Brain microvascular endothelial cell (primary cell): ENCODE results near the gene PIGU.
A peak's percentile ranks its signal among the peaks of the same experiment; 100 is the strongest.

ENCODE experiments used
- DNase-seq: peaks from one replicate; pipeline ENCODE4 v3.0.0-alpha.2; 2020
- H3K27ac ChIP-seq: fragments of 250-450 bp; sonication (Bioruptor Pico); 2 replicates; pipeline ENCODE4 v1.5.1; 2020; ENCODE audit warnings: mild to moderate bottlenecking, moderate library complexity
- H3K27me3 ChIP-seq: fragments of 250-450 bp; sonication (Bioruptor Pico); replicated peaks from 2 replicates; pipeline ENCODE4 v1.5.1; 2020; ENCODE audit warnings: mild to moderate bottlenecking
- H3K36me3 ChIP-seq: fragments of 250-450 bp; sonication (Bioruptor Pico); replicated peaks from 2 replicates; pipeline ENCODE4 v1.5.1; 2020; ENCODE audit warnings: mild to moderate bottlenecking
- H3K4me3 ChIP-seq: 2 replicates; pipeline ENCODE4 v1.5.1; 2011; ENCODE audit warnings: low read depth, mild to moderate bottlenecking, control low read depth, low read length, moderate library complexity
- CTCF ChIP-seq: IDR thresholded peaks from 2 replicates; pipeline ENCODE4 v1.5.1; 2011; ENCODE audit warnings: low read depth, mild to moderate bottlenecking, moderate library complexity, low read length, control low read depth, inconsistent platforms; ENCODE audit errors: missing control alignments
- in situ Hi-C: cut with HindIII; loops from 2 replicates; pipeline ENCODE4 v1.10.0; 2017; ENCODE audit warnings: low sequenced_read_pairs, low pct_ligation_motif_present

PIGU gene

GRCh38 chr20:34562641-34563040 is 114.3 kb downstream of the PIGU start:
- Histone ChIP-seq H3K27me3 (no peaks in the 10 kb centered on the region), H3K4me3 (no peak overlapping the region), H3K36me3 (no peaks in the 10 kb centered on the region), H3K27ac (no peak overlapping the region)
- DNase-seq = no peak
- in situ Hi-C loops = no loop called here
- peak; percentile 73 for TF ChIP-seq CTCF

GRCh38 chr20:34561661-34562060 is 115.2 kb downstream of the PIGU start:
- H3K4me3 ChIP-seq = no peak overlapping the region
- no peak overlapping the region for H3K27ac ChIP-seq
- in situ Hi-C loops = no loop called here
- no peak for TF ChIP-seq CTCF
- H3K27me3 ChIP-seq = no peaks in the 10 kb centered on the region
- no peak for DNase-seq
- no peaks in the 10 kb centered on the region for H3K36me3 ChIP-seq

GRCh38 chr20:34560614-34561013 is 116.3 kb downstream of the PIGU start:
- no peaks in the 10 kb centered on the region for H3K36me3 ChIP-seq
- TF ChIP-seq CTCF = no peak
- DNase-seq = no peak
- H3K27ac ChIP-seq = no peak overlapping the region
- H3K27me3 ChIP-seq = no peaks in the 10 kb centered on the region
- H3K4me3 ChIP-seq = no peak overlapping the region
- in situ Hi-C loops = no loop called here

GRCh38 chr20:34560141-34560523 is 116.8 kb downstream of the PIGU start:
- no peak for DNase-seq
- no peak overlapping the region for H3K4me3 ChIP-seq
- H3K27ac ChIP-seq = no peak overlapping the region
- in situ Hi-C loops = no loop called here
- H3K36me3 ChIP-seq = no peaks in the 10 kb centered on the region
- no peaks in the 10 kb centered on the region for H3K27me3 ChIP-seq
- no peak for TF ChIP-seq CTCF

GRCh38 chr20:34559311-34560140 is 117.4 kb downstream of the PIGU start:
- no peak overlapping the region for H3K27ac ChIP-seq
- TF ChIP-seq CTCF = no peak
- no peaks in the 10 kb centered on the region for H3K36me3 ChIP-seq
- DNase-seq = no peak
- H3K27me3 ChIP-seq = no peaks in the 10 kb centered on the region
- H3K4me3 ChIP-seq = peak overlapping the region; percentile 71
- in situ Hi-C loops = no loop called here
